Right lobe of liver (tissue), 6 donors: ENCODE measurements around the gene COL27A1. TPM values are rescaled to one million over a fixed set of nuclear protein-coding genes. Genes with fewer than 3 reads are reported as not detected.
A peak's percentile ranks its signal among the peaks of the same experiment; 100 is the strongest.

Experiments
- ATAC-seq, 4 donors: fragments of 200-7000 bp; cut with Tn5 transposase; one replicate each; pipeline ENCODE4 v1.9.1; 2020; ENCODE audit warnings: mild to moderate bottlenecking in 4 of 4, moderate library complexity in 4 of 4
- DNase-seq, 3 donors: peaks; one replicate each; pipeline ENCODE4 v3.0.0-alpha.2; 2020
- H3K27ac ChIP-seq, 3 donors: fragments of 200-600 bp; one replicate each; pipeline ENCODE4 v1.8.0; 2022
- H3K27me3 ChIP-seq, 2 donors: fragments of 200-600 bp; one replicate each; pipeline ENCODE4 v1.8.0; 2022
- H3K36me3 ChIP-seq, 4 donors: fragments of 200-600 bp; sonication (generic) in 1 of 4; one replicate each; pipeline versions ENCODE4 v1.5.1 to v1.8.0; 2017 to 2022; ENCODE audit warnings: control low read depth in 1 of 4
- H3K4me1 ChIP-seq, 4 donors: fragments of 200-600 bp; sonication (generic) in 1 of 4; one replicate each; pipeline versions ENCODE4 v1.5.1 to v1.8.0; 2017 to 2022; ENCODE audit warnings: control low read depth in 1 of 4
- H3K4me3 ChIP-seq, 3 donors: fragments of 200-600 bp; one replicate each; pipeline ENCODE4 v1.8.0; 2022
- H3K9me3 ChIP-seq, 4 donors: fragments of 200-600 bp; sonication (generic) in 1 of 4; one replicate each; pipeline versions ENCODE4 v1.5.1 to v1.8.0; 2017 to 2022; ENCODE audit warnings: control low read depth in 1 of 4
- POLR2A ChIP-seq: fragments of 450-650 bp; IDR thresholded peaks from one replicate; pipeline ENCODE4 v1.6.1; 2017; ENCODE audit warnings: antibody characterized with exemption, mild to moderate bottlenecking
- WGBS: methylation state at CpG from one replicate; pipeline ENCODE4 v1.1.6; 2018; ENCODE audit warnings: low coverage, low lambda C conversion rate; ENCODE audit not compliant: insufficient coverage; ENCODE audit errors: missing lambda C conversion rate; 5-methylcytosine and 5-hydroxymethylcytosine counted together
- intact Hi-C, 2 donors: fragments of 100-400 bp; cut with DNase I; formaldehyde crosslinking; loops; one replicate each; pipeline versions ENCODE4 v1.11.2 to v1.14.1; 2022
- total RNA-seq, 6 experiments: library from RNA; depleted of rRNA in 2 of 6; stranded (reverse); fragments of >200 nt in 2 of 6; fragmentation: NEBNext Ultra II Directional in 3 of 6; extraction: Animal tissue kit (Norgen Biotek cat#: 25700) in 3 of 6; gene quantifications; one replicate each; pipeline versions ENCODE4 v1.1.0 to v1.2.4, GENCODE V29; 2016 to 2023
- TF ChIP-seq, protein P1 (sequence below), 4 donors: fragments of 200-600 bp in 3 of 4; fragments of 450-650 bp in 1 of 4; IDR thresholded peaks; one replicate each; pipeline versions ENCODE4 v1.5.1 to v1.8.0; 2016 to 2022; ENCODE audit warnings: antibody characterized with exemption in 4 of 4, mild to moderate bottlenecking in 2 of 4
- donor health status: DM: no; HTN: yes; CAD: no.
- donor health status: DM: no; HTN: no; CAD: no.
- donor health status: DM: no; HTN: no; CAD: no.
- donor health status: DM: no; HTN: yes; CAD: no.
- donor health status: DM: no; HTN: yes; CAD: no.

COL27A1 gene
- total RNA-seq, 6 experiments from 2014 or later: 11.8 to 51.9 (median 29.3) TPM

DNA sequence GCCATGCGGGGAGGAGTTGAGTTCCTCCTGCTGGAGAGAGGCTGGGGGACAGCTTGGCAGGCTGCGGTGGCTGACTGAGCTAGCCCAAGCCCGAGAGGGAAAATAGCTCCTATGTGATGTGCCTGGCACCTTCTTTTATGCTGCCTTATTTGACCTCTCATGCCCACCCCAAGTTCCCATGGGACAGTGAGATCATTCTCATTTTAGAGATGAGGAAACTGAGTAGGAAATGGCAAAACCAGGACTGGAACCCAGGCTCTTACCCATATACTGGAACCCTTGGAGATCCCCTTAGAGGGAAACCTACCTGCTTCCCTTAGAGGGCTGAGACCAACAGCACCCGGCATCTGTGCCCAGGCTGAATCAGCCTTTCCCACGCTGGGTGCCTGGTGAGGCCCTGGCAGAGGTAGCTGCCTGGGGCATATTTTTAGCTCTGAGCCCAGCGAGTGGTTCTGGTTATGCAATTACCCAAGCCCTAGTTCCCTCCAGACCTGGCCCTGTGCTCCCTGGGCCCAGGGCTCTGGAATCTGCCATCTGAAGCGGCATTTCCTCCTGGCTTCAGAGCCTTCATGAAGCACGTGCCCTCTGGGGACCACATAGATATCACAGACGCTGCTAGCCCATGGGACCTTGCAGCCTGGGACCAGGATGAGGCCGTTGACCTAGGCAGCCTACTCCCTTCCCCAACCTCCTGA is 23.6 kb downstream of the COL27A1 start:
- Histone ChIP-seq H3K9me3 (no peaks in the 10 kb centered on the region), H3K36me3 (no peaks in the 10 kb centered on the region), H3K4me3 (no peak overlapping the region), H3K27ac (peak overlapping the region in 2 of 3 donors; percentile 25 to 80), H3K4me1 (peaks cover 0 to 72% (median 29%) of the 10 kb centered on the region in 4 donors), H3K27me3 (no peaks in the 10 kb centered on the region)
- DNase-seq (peak; percentile 46 to 86 (median 81)), ATAC-seq (peak; percentile 22 to 72 (median 64))
- 53% methylated on average over 3 of the region's 10 CpGs for WGBS
- intact Hi-C loops: no loop called here
- TF ChIP-seq POLR2A: no peak
- TF ChIP-seq, protein P1, sequence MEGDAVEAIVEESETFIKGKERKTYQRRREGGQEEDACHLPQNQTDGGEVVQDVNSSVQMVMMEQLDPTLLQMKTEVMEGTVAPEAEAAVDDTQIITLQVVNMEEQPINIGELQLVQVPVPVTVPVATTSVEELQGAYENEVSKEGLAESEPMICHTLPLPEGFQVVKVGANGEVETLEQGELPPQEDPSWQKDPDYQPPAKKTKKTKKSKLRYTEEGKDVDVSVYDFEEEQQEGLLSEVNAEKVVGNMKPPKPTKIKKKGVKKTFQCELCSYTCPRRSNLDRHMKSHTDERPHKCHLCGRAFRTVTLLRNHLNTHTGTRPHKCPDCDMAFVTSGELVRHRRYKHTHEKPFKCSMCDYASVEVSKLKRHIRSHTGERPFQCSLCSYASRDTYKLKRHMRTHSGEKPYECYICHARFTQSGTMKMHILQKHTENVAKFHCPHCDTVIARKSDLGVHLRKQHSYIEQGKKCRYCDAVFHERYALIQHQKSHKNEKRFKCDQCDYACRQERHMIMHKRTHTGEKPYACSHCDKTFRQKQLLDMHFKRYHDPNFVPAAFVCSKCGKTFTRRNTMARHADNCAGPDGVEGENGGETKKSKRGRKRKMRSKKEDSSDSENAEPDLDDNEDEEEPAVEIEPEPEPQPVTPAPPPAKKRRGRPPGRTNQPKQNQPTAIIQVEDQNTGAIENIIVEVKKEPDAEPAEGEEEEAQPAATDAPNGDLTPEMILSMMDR (IDR thresholded peaks at IDR 0.05): no peak

DNA sequence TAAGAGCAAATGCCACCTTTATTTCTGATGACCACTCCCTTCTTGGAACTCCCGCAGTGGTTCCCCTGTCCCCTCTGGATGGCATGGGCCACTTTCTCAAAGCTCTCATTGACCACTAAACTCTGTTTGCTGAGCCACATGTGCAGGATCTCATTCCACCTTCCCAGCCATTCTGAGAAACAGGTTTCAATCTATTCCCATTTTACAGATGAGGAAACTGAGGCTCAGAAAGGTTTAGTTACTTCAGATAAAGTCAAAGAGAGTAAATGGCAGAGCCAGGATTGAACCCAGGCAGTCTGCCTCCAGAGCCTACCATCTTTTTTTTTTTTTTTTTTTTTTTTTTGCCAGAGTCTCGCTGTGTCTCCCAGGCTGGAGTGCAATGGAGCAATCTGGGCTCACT is 24.2 kb downstream of the COL27A1 start:
- WGBS: 80% methylated on average over 2 of the region's 2 CpGs
- no peaks in the 10 kb centered on the region for H3K36me3 ChIP-seq
- ATAC-seq: no peak
- H3K4me1 ChIP-seq: peaks cover 0 to 67% (median 26%) of the 10 kb centered on the region in 4 donors
- no peaks in the 10 kb centered on the region for H3K9me3 ChIP-seq
- TF ChIP-seq, protein P1 (IDR thresholded peaks at IDR 0.05): no peak
- no peak for TF ChIP-seq POLR2A
- intact Hi-C loops: no loop called here
- peak in 1 of 3 donors; percentile 2 for DNase-seq
- H3K27ac ChIP-seq: peak overlapping the region in 2 of 3 donors; percentile 25 to 80
- no peaks in the 10 kb centered on the region for H3K27me3 ChIP-seq
- no peak overlapping the region for H3K4me3 ChIP-seq

DNA sequence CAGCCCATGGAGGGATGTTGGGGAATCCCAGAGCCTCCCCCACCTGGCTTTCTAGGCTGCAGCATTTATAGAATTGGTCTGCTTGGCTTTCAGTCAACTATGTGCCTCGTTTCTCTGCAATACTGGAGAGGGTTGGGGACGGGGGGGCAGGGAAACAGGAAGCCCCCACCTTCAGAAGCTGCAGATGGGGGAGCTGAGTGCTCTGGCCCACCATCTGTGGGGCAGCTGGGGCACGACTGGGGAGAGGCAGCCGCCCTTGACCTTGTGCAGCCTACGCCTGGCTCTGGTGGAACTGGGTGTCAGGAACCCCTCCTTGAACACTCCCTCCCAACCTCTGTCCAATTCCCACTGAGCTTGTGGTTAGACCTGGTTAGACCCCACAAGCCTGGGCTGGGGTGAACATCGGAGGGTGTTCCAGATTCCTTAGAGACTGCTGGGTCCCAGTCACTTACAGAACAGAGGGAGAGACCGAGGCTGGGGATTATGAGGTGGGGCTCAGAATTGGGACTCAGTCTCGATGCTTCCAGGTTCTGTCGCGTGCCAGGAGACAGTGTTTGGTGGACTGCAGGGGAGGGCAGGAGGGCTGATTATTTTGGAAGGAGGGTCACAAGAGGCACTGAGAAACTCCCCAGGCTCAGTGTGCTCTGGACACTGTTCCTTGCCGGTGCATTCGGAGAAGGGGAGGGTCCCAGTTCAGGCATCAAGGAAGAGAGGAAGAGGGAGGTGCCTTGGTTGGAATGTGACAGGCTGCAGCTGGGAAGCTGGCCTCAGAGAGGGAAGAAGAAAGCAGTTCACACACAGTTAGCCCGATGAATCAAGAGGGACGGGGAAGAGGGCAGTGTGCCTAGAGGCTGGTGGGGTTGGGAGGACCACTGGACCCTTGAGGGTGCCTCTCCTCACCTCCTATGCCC is 25.6 kb downstream of the COL27A1 start:
- Histone ChIP-seq H3K9me3 (no peaks in the 10 kb centered on the region), H3K4me3 (no peak overlapping the region), H3K27ac (peak overlapping the region in 2 of 3 donors; percentile 9 to 29), H3K36me3 (no peaks in the 10 kb centered on the region), H3K4me1 (peaks cover 0 to 52% (median 19%) of the 10 kb centered on the region in 4 donors), H3K27me3 (no peaks in the 10 kb centered on the region)
- no peak for ATAC-seq
- DNase-seq: peak in 1 of 3 donors; percentile 32
- intact Hi-C loops: no loop called here
- 45% methylated on average over 9 of the region's 14 CpGs for WGBS
- no peak for TF ChIP-seq POLR2A
- TF ChIP-seq, protein P1 (IDR thresholded peaks at IDR 0.05): no peak

DNA sequence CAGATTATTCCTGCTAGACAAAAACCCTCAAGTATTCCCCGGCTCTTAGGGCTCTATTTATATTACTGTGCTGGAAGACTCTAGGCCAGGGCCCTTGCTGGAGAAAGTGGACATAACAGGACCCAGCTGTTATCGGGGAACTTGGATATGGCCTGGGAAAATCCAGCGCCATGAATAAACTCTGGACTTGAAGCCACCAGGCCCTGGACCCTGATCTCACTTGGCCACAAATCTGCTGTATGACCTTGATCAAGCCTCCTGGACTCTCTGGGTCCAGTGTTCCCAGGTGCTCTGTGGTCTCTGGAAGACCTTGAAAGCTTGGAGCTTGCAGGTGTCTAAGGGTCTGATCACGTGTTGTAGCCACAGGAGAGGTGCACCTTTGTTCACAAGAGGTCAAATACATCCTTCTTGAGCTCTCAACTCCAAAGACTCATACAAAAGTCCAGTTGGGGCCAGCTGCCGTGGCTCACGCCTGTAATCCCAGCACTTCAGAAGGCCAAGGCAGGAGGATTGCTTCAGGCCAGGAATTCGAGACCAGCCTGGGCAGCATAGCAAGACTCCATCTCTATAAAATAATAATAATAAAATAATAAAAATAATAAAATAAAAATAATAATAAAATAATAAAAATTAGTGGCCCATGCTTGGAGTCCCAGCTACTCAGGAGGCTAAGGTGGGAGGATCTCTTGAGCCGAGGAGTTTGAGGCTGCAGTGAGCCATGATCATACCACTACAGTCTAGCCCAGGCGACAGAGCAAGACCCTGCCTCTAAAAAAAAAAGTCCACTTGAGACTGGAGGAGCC is 26.5 kb downstream of the COL27A1 start:
- peak overlapping the region in 2 of 3 donors; percentile 9 to 29 for H3K27ac ChIP-seq
- no peak overlapping the region for H3K4me3 ChIP-seq
- TF ChIP-seq, protein P1 (IDR thresholded peaks at IDR 0.05): no peak
- TF ChIP-seq POLR2A: no peak
- H3K36me3 ChIP-seq: no peaks in the 10 kb centered on the region
- peak in 2 of 4 donors; percentile 2 to 23 for ATAC-seq
- intact Hi-C loops: no loop called here
- H3K27me3 ChIP-seq: no peaks in the 10 kb centered on the region
- H3K9me3 ChIP-seq: no peaks in the 10 kb centered on the region
- peaks cover 0 to 44% (median 15%) of the 10 kb centered on the region in 4 donors for H3K4me1 ChIP-seq
- 67% methylated on average over 7 of the region's 9 CpGs for WGBS
- DNase-seq: peak in 1 of 3 donors; percentile 48
